ENCODE results near the gene ZCCHC2.

ZCCHC2 gene

DNA sequence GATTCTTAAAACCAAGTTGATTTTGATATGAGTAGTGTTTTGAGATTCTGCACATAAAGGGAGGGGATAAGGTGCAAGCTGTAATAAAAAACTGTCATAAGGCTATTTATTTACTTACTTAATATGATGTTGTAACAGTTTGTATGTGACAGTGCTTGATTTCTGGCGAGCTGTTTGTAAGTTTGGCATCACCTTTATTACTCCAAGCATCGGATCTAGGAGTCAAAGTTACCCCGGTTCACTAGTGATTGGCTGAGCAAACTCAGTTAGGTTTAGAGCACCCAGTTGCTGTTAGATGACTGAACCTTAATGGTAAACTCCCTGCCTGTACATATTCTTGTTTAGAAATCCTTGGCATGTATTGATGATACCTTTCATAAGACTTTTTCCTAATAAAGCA lies 16.1 kb downstream of the ZCCHC2 start:
- DNase-seq (ENCODE audit: low read depth): no peak

- no peak for DNase-seq (ENCODE audit: low read depth)
Observed at GRCh38 chr18:62539284-62540165, 16.7 kb downstream of the ZCCHC2 start.

DNA sequence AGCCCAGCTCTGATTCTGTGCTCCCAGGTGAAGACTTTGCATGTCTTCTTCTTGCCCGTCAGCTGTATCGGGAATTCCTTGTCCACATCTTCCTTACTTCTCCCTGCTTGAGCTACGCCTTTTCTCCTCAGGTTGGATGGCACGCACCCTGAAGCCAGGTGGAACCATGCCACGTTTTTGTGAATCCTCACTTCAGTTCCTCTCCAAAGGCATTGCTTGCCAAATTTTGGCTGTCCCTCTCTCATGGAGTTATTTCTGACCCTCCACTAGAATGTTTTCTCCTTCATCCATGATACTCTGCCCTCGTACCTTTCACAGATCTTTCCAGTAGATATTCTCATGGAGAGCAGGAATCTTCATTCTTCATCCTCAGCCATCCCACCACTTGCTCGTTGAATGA lies 20.2 kb downstream of the ZCCHC2 start:
- DNase-seq (ENCODE audit: low read depth): no peak

GRCh38 chr18:62545098-62545497 lies 22.3 kb downstream of the ZCCHC2 start:
- DNase-seq (ENCODE audit: low read depth): no peak

- no peak for DNase-seq (ENCODE audit: low read depth)
Observed at GRCh38 chr18:62549755-62550154, 26.9 kb downstream of the ZCCHC2 start.

- no peak for DNase-seq (ENCODE audit: low read depth)
Observed at GRCh38 chr18:62550746-62551145, 27.9 kb downstream of the ZCCHC2 start.

- no peak for DNase-seq (ENCODE audit: low read depth)
Observed at GRCh38 chr18:62551972-62552513, 29.2 kb downstream of the ZCCHC2 start.

DNA sequence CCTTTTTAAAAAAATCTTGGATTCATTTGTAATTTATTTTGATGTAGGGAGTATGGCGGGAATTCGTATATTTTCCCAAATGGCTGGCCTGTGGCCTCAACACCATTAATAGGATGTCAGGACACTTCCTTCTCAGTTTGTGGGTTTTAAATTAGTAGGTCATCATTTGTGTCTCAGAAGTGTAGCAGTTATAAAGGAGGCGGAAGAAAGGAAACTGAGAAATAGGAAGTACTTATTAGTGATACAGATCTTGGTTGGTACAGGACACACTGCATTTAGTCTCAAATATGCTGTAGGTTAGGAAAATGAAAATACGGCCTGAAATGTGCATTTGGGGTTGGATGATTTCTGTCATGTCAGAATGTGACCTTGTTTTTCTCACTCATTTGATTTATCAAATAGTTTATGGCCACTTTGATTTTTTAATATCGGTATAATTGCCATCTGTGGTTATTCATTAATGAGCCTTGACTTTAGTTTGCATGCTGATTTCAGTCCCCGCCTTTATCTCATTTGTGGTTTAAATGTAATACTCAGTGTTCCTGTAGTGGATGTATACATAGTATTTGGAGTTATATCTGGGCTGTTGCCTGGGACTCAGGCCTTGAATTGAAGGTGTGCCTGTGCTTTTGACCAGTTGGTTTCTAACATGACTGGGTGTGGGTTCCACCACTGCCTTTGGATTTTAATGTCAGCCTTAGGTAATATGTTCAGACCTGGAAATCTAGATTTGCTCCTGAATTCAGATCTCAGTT lies 31.4 kb downstream of the ZCCHC2 start:
- no peak for DNase-seq (ENCODE audit: low read depth)

DNA sequence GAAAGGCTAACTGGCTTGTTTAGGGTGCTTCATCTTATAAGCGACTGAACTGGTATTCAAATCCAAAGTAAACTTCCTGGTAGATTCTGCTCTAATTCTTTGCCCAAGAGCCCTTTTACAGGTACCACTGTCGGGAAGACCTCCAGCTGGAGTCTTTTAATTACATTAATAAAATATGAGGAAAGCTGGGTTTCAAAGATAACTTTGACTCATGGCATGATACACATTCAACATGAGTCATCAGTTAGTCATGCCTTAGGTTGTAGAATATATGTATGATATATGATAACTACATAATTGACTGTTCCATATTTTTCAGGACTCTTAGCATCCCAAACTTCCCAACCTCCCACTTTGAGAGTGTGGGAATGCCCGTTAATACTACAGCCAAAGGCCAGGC lies 32.3 kb downstream of the ZCCHC2 start:
- DNase-seq (ENCODE audit: low read depth): no peak

- no peak for DNase-seq (ENCODE audit: low read depth)
Observed at GRCh38 chr18:62556397-62556796, 33.6 kb downstream of the ZCCHC2 start.

GRCh38 chr18:62558015-62558663 lies 35.3 kb downstream of the ZCCHC2 start:
- no peak for DNase-seq (ENCODE audit: low read depth)

DNA sequence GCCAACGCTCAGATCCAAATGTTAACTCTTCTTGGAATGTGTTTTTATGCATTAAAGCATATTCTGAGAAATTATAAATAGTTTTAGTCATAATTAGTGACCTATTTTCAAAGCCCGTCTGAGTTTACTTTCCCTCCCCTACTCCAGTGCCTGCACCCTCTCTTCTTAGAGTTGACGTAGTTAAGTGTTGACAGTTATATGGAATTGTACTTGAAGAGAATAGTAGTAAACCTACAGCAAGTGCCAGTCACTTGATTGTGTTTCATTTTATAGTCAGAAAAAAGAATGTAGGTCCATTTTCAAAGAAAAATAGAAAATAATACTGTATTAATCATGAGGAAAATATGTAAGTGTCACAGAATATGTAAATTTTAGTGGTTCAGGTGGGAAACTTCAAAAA lies 41.2 kb downstream of the ZCCHC2 start:
- DNase-seq (ENCODE audit: low read depth): no peak

- DNase-seq (ENCODE audit: low read depth): no peak
Observed at GRCh38 chr18:62566199-62566598, 43.4 kb downstream of the ZCCHC2 start.

DNA sequence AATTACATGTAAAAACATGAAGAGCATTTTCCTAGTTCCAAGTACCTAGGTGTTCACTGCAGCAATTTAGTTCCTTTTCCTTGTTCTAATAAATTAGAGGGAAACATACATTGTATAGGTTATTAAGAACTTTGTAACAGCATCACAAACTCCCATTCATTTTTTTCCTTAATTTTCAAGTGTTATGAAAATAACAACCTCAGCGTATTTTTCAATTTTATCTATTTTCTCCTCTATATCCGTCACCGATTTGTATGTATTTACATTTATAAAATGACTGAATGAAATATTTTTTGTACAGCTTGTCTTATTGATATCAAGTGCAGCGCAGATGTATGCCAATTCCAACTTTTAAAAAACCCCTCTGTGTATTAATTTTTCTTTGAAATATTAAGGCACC lies 44.0 kb downstream of the ZCCHC2 start:
- no peak for DNase-seq (ENCODE audit: low read depth)

DNA sequence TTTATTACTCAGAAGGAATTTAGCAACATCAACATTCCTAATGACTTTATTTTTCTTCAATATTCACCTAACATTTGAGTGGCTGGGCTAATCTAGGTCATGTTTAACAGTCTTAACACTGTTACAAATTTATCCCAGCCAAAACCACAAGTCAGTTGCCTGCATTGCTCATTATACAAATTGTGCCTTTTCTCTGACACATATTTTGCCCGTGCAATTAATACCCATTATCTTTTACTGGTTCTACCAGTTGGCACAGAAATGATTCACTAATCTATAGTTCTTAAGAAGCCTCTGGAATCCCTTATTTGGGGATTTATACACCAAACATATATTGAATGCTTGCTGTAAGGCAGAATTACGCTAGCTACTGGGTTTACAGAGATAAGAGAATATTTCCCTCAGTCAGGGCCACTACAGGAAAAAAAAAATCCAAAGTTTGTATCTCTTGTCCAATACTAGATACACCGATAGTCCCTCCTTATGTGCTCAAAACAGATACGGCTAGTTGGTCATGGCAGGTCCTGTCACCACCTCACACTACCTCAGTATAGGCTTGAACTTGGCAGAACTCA lies 46.3 kb downstream of the ZCCHC2 start:
- DNase-seq (ENCODE audit: low read depth): no peak

- DNase-seq (ENCODE audit: low read depth): no peak
Observed at GRCh38 chr18:62571037-62571436, 48.2 kb downstream of the ZCCHC2 start.

- no peak for DNase-seq (ENCODE audit: low read depth)
Observed at GRCh38 chr18:62571648-62572047, 48.8 kb downstream of the ZCCHC2 start.

GRCh38 chr18:62572456-62572855 lies 49.6 kb downstream of the ZCCHC2 start:
- no peak for DNase-seq (ENCODE audit: low read depth)

GRCh38 chr18:62574776-62575175 lies 52.0 kb downstream of the ZCCHC2 start:
- DNase-seq (ENCODE audit: low read depth): no peak

DNA sequence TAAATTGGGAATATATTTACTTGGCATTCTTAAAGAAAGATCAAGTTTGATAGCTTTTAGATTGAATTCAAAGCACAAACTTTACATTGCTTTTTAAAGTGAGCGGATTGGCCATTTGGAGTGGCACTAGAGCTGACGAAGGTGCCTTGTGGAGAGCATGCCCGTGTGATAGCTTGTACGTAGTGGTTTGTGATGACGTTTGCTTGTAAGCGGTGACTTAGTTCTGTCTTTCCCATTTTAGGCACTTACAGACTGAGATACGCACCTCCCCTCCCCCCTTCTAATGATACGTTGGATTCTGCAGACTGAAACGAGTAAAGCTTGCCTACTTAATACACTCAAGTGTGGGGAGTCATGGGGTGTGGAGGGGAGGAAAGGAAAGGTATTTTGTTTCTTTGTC lies 53.4 kb downstream of the ZCCHC2 start:
- DNase-seq (ENCODE audit: low read depth): no peak

DNA sequence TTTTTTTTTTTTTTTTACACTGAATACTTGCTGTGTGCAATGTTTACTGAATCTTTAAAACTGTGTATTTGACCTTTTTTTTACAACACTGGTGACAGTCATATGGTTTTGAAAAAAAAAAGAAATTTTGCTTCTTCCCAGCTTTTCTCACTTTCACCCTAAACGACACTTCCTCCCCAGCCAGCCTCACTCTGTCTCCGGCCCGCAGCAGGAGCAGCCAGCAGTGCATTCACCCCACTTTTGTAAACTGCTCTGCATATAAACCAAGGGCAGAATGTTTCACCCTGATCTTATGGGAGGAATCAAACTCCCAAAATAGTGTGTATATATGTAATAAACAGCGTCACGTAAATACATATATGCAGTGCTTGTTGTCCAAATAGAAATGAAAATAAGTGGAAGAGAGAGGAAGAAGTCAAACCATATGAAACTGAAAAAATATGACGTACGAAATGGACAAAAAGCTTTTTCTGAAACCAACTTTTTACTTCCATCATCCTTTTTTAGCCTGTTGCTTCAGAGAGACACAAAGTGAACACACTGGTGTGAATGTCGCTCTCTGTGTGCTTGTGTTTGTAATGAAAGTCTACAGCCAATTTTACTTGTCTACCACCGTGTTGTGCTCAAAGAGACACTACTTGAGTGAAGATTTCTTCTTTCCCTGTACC lies 54.2 kb downstream of the ZCCHC2 start:
- no peak for DNase-seq (ENCODE audit: low read depth)

DNA sequence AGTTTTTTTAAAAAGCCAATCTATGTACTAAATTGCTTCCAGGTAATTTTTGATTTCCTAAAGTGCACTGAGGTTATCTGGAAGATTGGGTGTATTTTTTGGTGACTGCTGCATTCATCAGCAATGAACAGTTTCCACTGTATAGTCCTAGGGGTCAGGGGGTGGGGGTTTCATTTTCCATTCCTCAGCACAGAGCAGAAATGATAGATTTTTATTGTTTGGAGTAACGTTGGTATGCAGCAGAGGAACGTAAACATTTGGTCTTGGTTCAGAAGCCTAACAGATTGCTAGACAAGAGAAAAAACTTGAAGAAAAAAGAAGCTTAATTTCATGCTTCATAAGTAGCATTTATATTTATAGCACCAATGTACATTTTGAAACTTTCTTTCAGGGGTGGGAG lies 54.9 kb downstream of the ZCCHC2 start:
- DNase-seq (ENCODE audit: low read depth): no peak
